Naive thymus-derived CD4-positive, alpha-beta T cell (primary cell): ENCODE data around the gene NHLRC2. TPM values are rescaled to one million over a fixed set of nuclear protein-coding genes. Genes with fewer than 3 reads are reported as not detected.

Experiments used
- ATAC-seq: fragments of 150-1000 bp; cut with Tn5 transposase; 2 replicates; pipeline ENCODE4 v1.10.0; 2021; ENCODE audit warnings: mild to moderate bottlenecking, moderate library complexity
- CTCF ChIA-PET: fragments of 350-600 bp; sonication (Branson Sonifier 250); formaldehyde crosslinking; loops from one replicate; lab custom pipeline; 2021; ENCODE audit warnings: antibody characterized with exemption; lab: Charles Lee
- POLR2A ChIA-PET: fragments of 350-600 bp; sonication (Branson Sonifier 250); formaldehyde crosslinking; loops from one replicate; lab custom pipeline; 2021; ENCODE audit warnings: antibody characterized with exemption, inconsistent platforms; lab: Charles Lee
- DNase-seq, 9 donors: peaks; one replicate each; pipeline versions ENCODE4 v3.0.0 to v3.0.0-alpha.2; 2020 to 2022; ENCODE audit warnings: mixed read lengths in 1 of 9
- H3K27ac ChIP-seq: one replicate; pipeline ENCODE4 v1.7.0; 2013; ENCODE audit warnings: mild to moderate bottlenecking, low read depth, low read length, moderate library complexity
- H3K27me3 ChIP-seq, 2 donors: one replicate each; pipeline ENCODE4 v1.7.0; 2013; ENCODE audit warnings: low read length in 2 of 2, mild to moderate bottlenecking in 2 of 2, moderate library complexity in 2 of 2; ENCODE audit not compliant: control insufficient read depth in 2 of 2, insufficient read depth in 2 of 2
- H3K36me3 ChIP-seq, 3 experiments: 1 replicate in 2 of 3; 2 replicates in 1 of 3; pipeline ENCODE4 v1.7.0; 2013; ENCODE audit warnings: low read length in 3 of 3, mild to moderate bottlenecking in 3 of 3, moderate library complexity in 1 of 3; ENCODE audit not compliant: insufficient read depth in 3 of 3, control insufficient read depth in 2 of 3
- H3K4me1 ChIP-seq, 2 donors: one replicate each; pipeline ENCODE4 v1.7.0; 2013; ENCODE audit warnings: low read length in 2 of 2, mild to moderate bottlenecking in 2 of 2, moderate library complexity in 1 of 2; ENCODE audit not compliant: control insufficient read depth in 2 of 2, insufficient read depth in 2 of 2
- H3K4me3 ChIP-seq: 2 replicates; pipeline ENCODE4 v1.7.0; 2013; ENCODE audit warnings: mild to moderate bottlenecking, low read length
- H3K9me3 ChIP-seq, 3 experiments: 1 replicate in 2 of 3; 2 replicates in 1 of 3; pipeline ENCODE4 v1.7.0; 2013; ENCODE audit warnings: low read length in 3 of 3; ENCODE audit not compliant: control insufficient read depth in 2 of 3
- H3K27ac Mint-ChIP-seq, 9 donors: one replicate each; pipeline ENCODE4 v1.8.0; 2020 to 2022; ENCODE audit warnings: mixed read lengths in 9 of 9, mild to moderate bottlenecking in 8 of 9, moderate library complexity in 5 of 9, inconsistent platforms in 2 of 9
- H3K27me3 Mint-ChIP-seq, 5 donors: one replicate each; pipeline ENCODE4 v1.8.0; 2021 to 2022; ENCODE audit warnings: mixed read lengths in 5 of 5, mild to moderate bottlenecking in 1 of 5
- H3K36me3 Mint-ChIP-seq, 5 donors: one replicate each; pipeline ENCODE4 v1.8.0; 2020 to 2022; ENCODE audit warnings: mixed read lengths in 5 of 5, mild to moderate bottlenecking in 3 of 5, inconsistent platforms in 1 of 5
- H3K4me1 Mint-ChIP-seq, 7 donors: one replicate each; pipeline ENCODE4 v1.8.0; 2020 to 2022; ENCODE audit warnings: mixed read lengths in 7 of 7, mild to moderate bottlenecking in 3 of 7, inconsistent platforms in 1 of 7
- H3K4me3 Mint-ChIP-seq, 10 donors: one replicate each; pipeline ENCODE4 v1.8.0; 2020 to 2022; ENCODE audit warnings: mild to moderate bottlenecking in 10 of 10, mixed read lengths in 10 of 10, moderate library complexity in 6 of 10, inconsistent platforms in 2 of 10
- H3K9me3 Mint-ChIP-seq, 11 donors: one replicate each; pipeline ENCODE4 v1.8.0; 2020 to 2022; ENCODE audit warnings: mixed read lengths in 11 of 11, mild to moderate bottlenecking in 4 of 11, inconsistent platforms in 1 of 11, moderate library complexity in 1 of 11
- intact Hi-C, 2 donors: fragments of 100-400 bp; cut with micrococcal nuclease; formaldehyde crosslinking; loops; one replicate each; pipeline ENCODE4 v1.15.1; 2023
- polyA plus RNA-seq, 2 donors: library from polyadenylated mRNA; unstranded; fragments of 300-500 nt; fragmentation: Illumina TruSeq; gene quantifications; one replicate each; pipeline ENCODE4 v1.2.3, GENCODE V29; 2021
- total RNA-seq, 6 experiments: library from RNA in 5 of 6; stranded (reverse) in 5 of 6; gene quantifications; 1 replicate in 5 of 6; 2 replicates in 1 of 6; pipeline ENCODE4 v1.2.3 and lab custom pipeline; 2021 to 2026

Gene NHLRC2
- total and polyA plus RNA-seq, 7 experiments from 2014 or later, result 4.2 to 25.9 (median 13.2) TPM

- Histone ChIP-seq H3K27me3 (no peaks in the 10 kb centered on the region), H3K4me1 (no peaks in the 10 kb centered on the region), H3K9me3 (no peaks in the 10 kb centered on the region), H3K4me3 (no peak overlapping the region), H3K36me3 (no peaks in the 10 kb centered on the region), H3K27ac (no peak overlapping the region)
- POLR2A ChIA-PET, result no interaction called here
- ATAC-seq (no peak), DNase-seq (no peak)
- Mint-ChIP-seq H3K9me3 (peaks cover 0 to 14% (median 8%) of the 10 kb centered on the region in 11 donors), H3K4me1 (peaks cover 3 to 23% (median 12%) of the 10 kb centered on the region in 7 donors), H3K4me3 (no peak overlapping the region), H3K27ac (no peak overlapping the region), H3K27me3 (no peaks in the 10 kb centered on the region), H3K36me3 (peaks cover 18 to 54% (median 40%) of the 10 kb centered on the region in 5 donors)
- CTCF ChIA-PET, result no interaction called here
- intact Hi-C loops, result no loop called here
Observed at GRCh38 chr10:113867904-113868303, 13.4 kb downstream of the NHLRC2 start.

- CTCF ChIA-PET, result no interaction called here
- DNase-seq (no peak), ATAC-seq (no peak)
- H3K4me1 Mint-ChIP-seq, result peaks cover 7 to 33% (median 16%) of the 10 kb centered on the region in 7 donors
- H3K27ac Mint-ChIP-seq, result no peak overlapping the region
- H3K4me3 Mint-ChIP-seq, result no peak overlapping the region
- intact Hi-C loops, result no loop called here
- H3K36me3 ChIP-seq, result no peaks in the 10 kb centered on the region
- H3K4me3 ChIP-seq, result no peak overlapping the region
- no peak overlapping the region for H3K27ac ChIP-seq
- POLR2A ChIA-PET, result no interaction called here
- H3K27me3 ChIP-seq, result no peaks in the 10 kb centered on the region
- H3K9me3 ChIP-seq, result no peaks in the 10 kb centered on the region
- peaks cover 14 to 48% (median 32%) of the 10 kb centered on the region in 5 donors for H3K36me3 Mint-ChIP-seq
- H3K9me3 Mint-ChIP-seq, result peaks cover 0 to 17% (median 8%) of the 10 kb centered on the region in 11 donors
- H3K27me3 Mint-ChIP-seq, result no peaks in the 10 kb centered on the region
- no peaks in the 10 kb centered on the region for H3K4me1 ChIP-seq
Observed at GRCh38 chr10:113869789-113870188, 15.3 kb downstream of the NHLRC2 start.

DNA sequence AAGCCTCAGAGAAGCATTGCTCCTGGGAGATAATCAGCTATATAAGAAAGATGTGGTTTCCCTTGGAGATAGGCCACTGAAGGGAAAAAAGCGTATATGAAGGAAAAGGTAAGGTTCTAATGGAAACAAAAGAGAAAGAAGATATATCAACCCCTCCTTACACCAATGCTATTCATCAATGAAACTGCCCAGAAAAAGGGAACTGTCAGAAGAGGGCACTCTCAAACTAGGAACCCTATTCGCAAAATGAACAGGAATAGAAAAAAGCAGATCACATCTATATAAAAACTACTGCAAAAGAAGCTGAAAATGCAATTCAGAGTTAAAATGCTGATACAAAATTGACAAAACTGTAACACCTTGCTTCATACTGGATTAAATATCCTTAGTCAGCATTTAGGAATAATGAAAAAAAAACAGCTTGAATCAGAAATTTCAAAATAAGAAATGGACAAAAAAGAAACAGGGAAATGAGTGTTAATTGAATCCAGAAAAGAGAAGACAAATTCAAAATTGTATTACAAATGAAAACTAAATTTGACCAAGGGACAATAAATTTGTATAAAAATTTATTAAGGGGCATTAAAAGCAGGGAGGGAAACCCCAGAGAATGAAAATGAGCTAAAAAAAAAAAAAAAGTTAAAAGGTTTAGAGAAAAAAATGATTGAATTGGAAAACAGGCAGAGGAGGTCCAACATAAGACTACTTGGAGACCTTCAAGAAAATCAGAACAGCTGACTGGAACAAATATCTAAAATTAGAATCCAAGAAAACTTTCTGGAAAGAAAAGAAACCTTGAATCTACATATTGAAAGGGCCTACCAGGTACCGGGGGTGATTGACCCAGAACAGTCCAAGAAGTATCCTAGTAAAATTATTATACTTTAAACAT, 17.9 kb downstream of the NHLRC2 start:
- Mint-ChIP-seq H3K36me3 (peaks cover 14 to 53% (median 30%) of the 10 kb centered on the region in 5 donors), H3K9me3 (peaks cover 0 to 17% (median 8%) of the 10 kb centered on the region in 11 donors), H3K27me3 (no peaks in the 10 kb centered on the region), H3K4me3 (no peak overlapping the region), H3K4me1 (peaks cover 7 to 37% (median 25%) of the 10 kb centered on the region in 7 donors), H3K27ac (no peak overlapping the region)
- Histone ChIP-seq H3K27ac (no peak overlapping the region), H3K4me3 (no peak overlapping the region), H3K27me3 (no peaks in the 10 kb centered on the region), H3K9me3 (no peaks in the 10 kb centered on the region), H3K36me3 (no peaks in the 10 kb centered on the region), H3K4me1 (no peaks in the 10 kb centered on the region)
- ChIA-PET POLR2A (interaction anchor here (0.7 to 1.0 kb wide), 2 partner anchors 15 to 29 kb away, joined by 3 to 6 read pairs; no protein-coding TSS in a partner anchor), CTCF (interaction anchor here (0.7 kb wide), 1 partner anchor 99 kb away, joined by 4 read pairs; no protein-coding TSS in a partner anchor)
- ATAC-seq, result no peak
- intact Hi-C loops, result no loop called here
- no peak for DNase-seq

DNA sequence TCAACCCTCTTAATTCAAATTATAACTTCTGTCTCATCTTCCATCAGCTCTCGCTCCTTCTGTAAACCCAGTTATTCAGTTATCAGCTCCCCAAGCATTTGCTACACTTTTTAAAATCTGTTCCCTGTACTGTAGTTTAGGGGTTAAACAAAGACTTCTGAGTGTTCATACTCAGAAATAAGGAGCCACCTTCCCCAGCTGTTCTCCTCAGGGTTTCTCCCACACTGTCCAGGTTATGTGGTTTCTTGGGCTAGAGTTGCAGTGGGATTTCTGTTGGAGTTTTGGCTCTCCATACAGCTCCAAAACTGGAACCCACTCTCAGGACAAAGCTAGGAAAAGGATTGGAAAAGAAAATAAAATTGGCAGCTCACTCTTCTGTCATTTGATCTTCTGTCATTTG, 20.8 kb downstream of the NHLRC2 start:
- CTCF ChIA-PET, result no interaction called here
- H3K27ac Mint-ChIP-seq, result no peak overlapping the region
- Histone ChIP-seq H3K4me3 (no peak overlapping the region), H3K36me3 (no peaks in the 10 kb centered on the region), H3K4me1 (no peaks in the 10 kb centered on the region), H3K27me3 (no peaks in the 10 kb centered on the region), H3K27ac (no peak overlapping the region), H3K9me3 (no peaks in the 10 kb centered on the region)
- H3K36me3 Mint-ChIP-seq, result peaks cover 7 to 46% (median 31%) of the 10 kb centered on the region in 5 donors
- DNase-seq, result no peak
- POLR2A ChIA-PET, result no interaction called here
- H3K4me3 Mint-ChIP-seq, result no peak overlapping the region
- no peak for ATAC-seq
- H3K27me3 Mint-ChIP-seq, result no peaks in the 10 kb centered on the region
- peaks cover 0 to 22% (median 17%) of the 10 kb centered on the region in 7 donors for H3K4me1 Mint-ChIP-seq
- peaks cover 0 to 17% (median 8%) of the 10 kb centered on the region in 11 donors for H3K9me3 Mint-ChIP-seq
- intact Hi-C loops, result no loop called here

GRCh38 chr10:113876461-113876860, 22.0 kb downstream of the NHLRC2 start:
- Histone ChIP-seq H3K4me1 (no peaks in the 10 kb centered on the region), H3K36me3 (no peaks in the 10 kb centered on the region), H3K27me3 (no peaks in the 10 kb centered on the region), H3K27ac (no peak overlapping the region), H3K4me3 (no peak overlapping the region), H3K9me3 (no peaks in the 10 kb centered on the region)
- Mint-ChIP-seq H3K9me3 (peaks cover 0 to 17% (median 7%) of the 10 kb centered on the region in 11 donors), H3K4me3 (no peak overlapping the region), H3K36me3 (peaks cover 7 to 45% (median 28%) of the 10 kb centered on the region in 5 donors), H3K4me1 (peaks cover 0 to 22% (median 17%) of the 10 kb centered on the region in 7 donors), H3K27me3 (no peaks in the 10 kb centered on the region), H3K27ac (no peak overlapping the region)
- DNase-seq (no peak), ATAC-seq (no peak)
- POLR2A ChIA-PET, result interaction anchor here (0.5 to 0.6 kb wide), 2 partner anchors 25 to 1568 kb away, joined by 3 to 8 read pairs; no protein-coding TSS in a partner anchor
- CTCF ChIA-PET, result no interaction called here
- intact Hi-C loops, result no loop called here

DNA sequence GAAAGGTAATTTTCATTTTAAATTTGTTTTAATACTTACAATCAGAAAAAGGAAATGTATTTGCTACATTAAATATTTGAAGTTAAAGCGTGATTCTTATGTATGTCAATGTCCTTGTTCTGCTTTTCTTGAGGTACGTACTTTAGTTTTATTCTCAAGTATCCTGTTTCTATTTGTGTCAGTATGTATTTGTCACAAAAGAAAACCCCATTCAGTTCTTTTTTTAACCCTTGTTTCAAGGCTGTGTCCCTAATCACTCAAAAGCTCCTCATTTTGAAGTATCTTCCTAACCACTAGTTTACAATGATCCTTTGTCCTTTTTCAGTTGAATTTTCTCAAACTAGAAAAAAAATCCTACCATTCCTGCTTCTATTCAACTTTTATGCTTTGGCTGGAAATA, 25.2 kb downstream of the NHLRC2 start:
- H3K27me3 Mint-ChIP-seq, result no peaks in the 10 kb centered on the region
- H3K27me3 ChIP-seq, result no peaks in the 10 kb centered on the region
- H3K9me3 Mint-ChIP-seq, result no peaks in the 10 kb centered on the region
- no peak overlapping the region for H3K4me3 ChIP-seq
- no peaks in the 10 kb centered on the region for H3K9me3 ChIP-seq
- POLR2A ChIA-PET, result no interaction called here
- no peaks in the 10 kb centered on the region for H3K4me1 ChIP-seq
- DNase-seq, result no peak
- ATAC-seq, result no peak
- intact Hi-C loops, result no loop called here
- no peak overlapping the region for H3K27ac Mint-ChIP-seq
- H3K27ac ChIP-seq, result no peak overlapping the region
- no peak overlapping the region for H3K4me3 Mint-ChIP-seq
- H3K36me3 Mint-ChIP-seq, result peaks cover 3 to 55% (median 34%) of the 10 kb centered on the region in 5 donors
- CTCF ChIA-PET, result no interaction called here
- peaks cover 2 to 17% (median 15%) of the 10 kb centered on the region in 7 donors for H3K4me1 Mint-ChIP-seq
- H3K36me3 ChIP-seq, result peaks cover 0 to 3% (median 0%) of the 10 kb centered on the region in 3 experiments
